ENCODE results near the gene MED31. TPM values are rescaled to one million over a fixed set of nuclear protein-coding genes. Genes with fewer than 3 reads are reported as not detected.

Gene MED31
- total RNA-seq, 2 experiments from 2014 or later, result 17.7 to 24.5 TPM

Small RNAs within 50 kb of the gene (microRNA-seq; reads per million reads assigned to microRNA genes)
- gene MIR4520-1 (ENCODE audit: borderline replicate concordance), result not detected
- gene MIR4520-2 (ENCODE audit: borderline replicate concordance), result not detected

Other genes with a start within 250 kb of the MED31 start
- gene AIPL1, start 216.5 kb downstream of the MED31 start, total RNA-seq, result not detected
- gene PIMREG, start 207.2 kb downstream of the MED31 start, total RNA-seq, result 10 to 100 TPM in 1 of 2 experiments, 1 to 10 TPM in 1; 8.4 to 10.0 TPM
- gene PITPNM3, start 95.0 kb downstream of the MED31 start, total RNA-seq, result under 1 TPM; 0.69 to 0.72 TPM
- 10 to 100 TPM; 17.1 to 24.9 TPM for gene KIAA0753, start 10.9 kb downstream of the MED31 start, total RNA-seq
- gene TXNDC17, start 10.5 kb downstream of the MED31 start, total RNA-seq, result 100 to 1,000 TPM in 1 of 2 experiments, 10 to 100 TPM in 1; 52.4 to 122 TPM
- gene C17orf100, start 157 bp upstream of the MED31 start, total RNA-seq, result 1 to 10 TPM; 1.6 to 2.0 TPM
- not detected for gene SLC13A5, start 61.8 kb upstream of the MED31 start, total RNA-seq
- gene XAF1, start 104.4 kb upstream of the MED31 start, total RNA-seq, result 10 to 100 TPM; 47.7 to 48.6 TPM
- gene FBXO39, start 124.6 kb upstream of the MED31 start, total RNA-seq, result under 1 TPM; 0.19 to 0.27 TPM
- gene TEKT1, start 180.1 kb upstream of the MED31 start, total RNA-seq, result not detected